ENCODE data around the gene NSUN2. TPM values are rescaled to one million over a fixed set of nuclear protein-coding genes. Genes with fewer than 3 reads are reported as not detected.

The NSUN2 gene
- total RNA-seq, 2 donors from 2014 or later: 40.8 to 54.5 TPM

GRCh38 chr5:6591671-6592288 lies 41.1 kb downstream of the NSUN2 start:
- Histone ChIP-seq H3K4me3 (no peak overlapping the region), H3K4me1 (replicated peaks) (no peaks in the 10 kb centered on the region), H3K36me3 (no peaks in the 10 kb centered on the region), H3K27ac (no peak overlapping the region), H3K27me3 (replicated peaks; ENCODE audit: insufficient read depth) (no peaks in the 10 kb centered on the region), H3K9me3 (no peaks in the 10 kb centered on the region)
- no peak for TF ChIP-seq CTCF (IDR thresholded peaks at IDR 0.05)
- no peak for TF ChIP-seq POLR2AphosphoS5 (IDR thresholded peaks at IDR 0.05)
- TF ChIP-seq POLR2A (IDR thresholded peaks at IDR 0.05): no peak
- intact Hi-C loops (cut with DNase I): no loop called here
- WGBS: 89% methylated on average over 12 of the region's 12 CpGs
- no peak for DNase-seq (ENCODE audit: low spot score)

GRCh38 chr5:6590581-6590980 lies 42.3 kb downstream of the NSUN2 start:
- no peak overlapping the region for H3K4me3 ChIP-seq
- no peaks in the 10 kb centered on the region for H3K36me3 ChIP-seq
- DNase-seq (ENCODE audit: low spot score): no peak
- H3K27ac ChIP-seq: no peak overlapping the region
- TF ChIP-seq CTCF (IDR thresholded peaks at IDR 0.05) (no peak), POLR2AphosphoS5 (IDR thresholded peaks at IDR 0.05) (peak; percentile 22)
- H3K27me3 ChIP-seq (replicated peaks; ENCODE audit: insufficient read depth): no peaks in the 10 kb centered on the region
- intact Hi-C loops (cut with DNase I): no loop called here
- H3K9me3 ChIP-seq: no peaks in the 10 kb centered on the region
- H3K4me1 ChIP-seq (replicated peaks): no peaks in the 10 kb centered on the region
- WGBS: 51% methylated on average over 2 of the region's 2 CpGs

- no peak for TF ChIP-seq POLR2A (IDR thresholded peaks at IDR 0.05)
- TF ChIP-seq POLR2AphosphoS5 (IDR thresholded peaks at IDR 0.05): no peak
- TF ChIP-seq CTCF (IDR thresholded peaks at IDR 0.05): no peak
- DNase-seq (ENCODE audit: low spot score): no peak
- Histone ChIP-seq H3K4me1 (replicated peaks) (no peaks in the 10 kb centered on the region), H3K27me3 (replicated peaks; ENCODE audit: insufficient read depth) (no peaks in the 10 kb centered on the region), H3K27ac (no peak overlapping the region), H3K9me3 (no peaks in the 10 kb centered on the region), H3K4me3 (no peak overlapping the region), H3K36me3 (no peaks in the 10 kb centered on the region)
- 92% methylated on average over 9 of the region's 9 CpGs for WGBS
- intact Hi-C loops (cut with DNase I): no loop called here
These were observed 45.7 kb downstream of the NSUN2 start for GRCh38 chr5:6587171-6587570.

GRCh38 chr5:6586647-6587042 lies 46.2 kb downstream of the NSUN2 start:
- WGBS: 93% methylated on average over 5 of the region's 5 CpGs
- intact Hi-C loops (cut with DNase I): no loop called here
- Histone ChIP-seq H3K27ac (no peak overlapping the region), H3K4me3 (no peak overlapping the region), H3K27me3 (replicated peaks; ENCODE audit: insufficient read depth) (no peaks in the 10 kb centered on the region), H3K36me3 (no peaks in the 10 kb centered on the region), H3K4me1 (replicated peaks) (no peaks in the 10 kb centered on the region), H3K9me3 (no peaks in the 10 kb centered on the region)
- DNase-seq (ENCODE audit: low spot score): no peak
- no peak for TF ChIP-seq POLR2AphosphoS5 (IDR thresholded peaks at IDR 0.05)
- TF ChIP-seq POLR2A (IDR thresholded peaks at IDR 0.05): no peak
- no peak for TF ChIP-seq CTCF (IDR thresholded peaks at IDR 0.05)

- Histone ChIP-seq H3K9me3 (no peaks in the 10 kb centered on the region), H3K36me3 (no peaks in the 10 kb centered on the region), H3K4me3 (no peak overlapping the region), H3K4me1 (replicated peaks) (no peaks in the 10 kb centered on the region), H3K27ac (no peak overlapping the region), H3K27me3 (replicated peaks; ENCODE audit: insufficient read depth) (no peaks in the 10 kb centered on the region)
- DNase-seq (ENCODE audit: low spot score): no peak
- intact Hi-C loops (cut with DNase I): no loop called here
- no peak for TF ChIP-seq POLR2A (IDR thresholded peaks at IDR 0.05)
- no peak for TF ChIP-seq POLR2AphosphoS5 (IDR thresholded peaks at IDR 0.05)
- no peak for TF ChIP-seq CTCF (IDR thresholded peaks at IDR 0.05)
- 81% methylated on average over 13 of the region's 15 CpGs for WGBS
These were observed 46.8 kb downstream of the NSUN2 start for GRCh38 chr5:6585939-6586646.
